Measurements from ENCODE around the gene ZNF296.

Gene ZNF296

GRCh38 chr19:45070214-45070613, 6.1 kb downstream of the ZNF296 start:
- no peak for TF ChIP-seq CTCF (IDR thresholded peaks at IDR 0.05; ENCODE audit: low read depth, low read length)
- no peak for DNase-seq (ENCODE audit: low read depth in 2 of 2)

GRCh38 chr19:45069056-45069455, 7.2 kb downstream of the ZNF296 start:
- peak in 1 of 2 donors; percentile 24 for DNase-seq (ENCODE audit: low read depth in 2 of 2)
- TF ChIP-seq CTCF (IDR thresholded peaks at IDR 0.05; ENCODE audit: low read depth, low read length) = no peak
- no peak overlapping the region for H3K4me3 ChIP-seq (replicated peaks in 1 of 2; ENCODE audit: low read depth in 2 of 2, low read length in 2 of 2)

More at GRCh38 chr19:45070214-45070613, 6.1 kb downstream of the ZNF296 start:
- H3K4me3 ChIP-seq (replicated peaks in 1 of 2; ENCODE audit: low read depth in 2 of 2, low read length in 2 of 2) = no peak overlapping the region

- no peak for DNase-seq (ENCODE audit: low read depth in 2 of 2)
- TF ChIP-seq CTCF (IDR thresholded peaks at IDR 0.05; ENCODE audit: low read depth, low read length) = no peak
- no peak overlapping the region for H3K4me3 ChIP-seq (replicated peaks in 1 of 2; ENCODE audit: low read depth in 2 of 2, low read length in 2 of 2)
Measured at GRCh38 chr19:45068041-45068440, 8.2 kb downstream of the ZNF296 start.

- DNase-seq (ENCODE audit: low read depth in 2 of 2) = no peak
- TF ChIP-seq CTCF (IDR thresholded peaks at IDR 0.05; ENCODE audit: low read depth, low read length) = no peak
- no peak overlapping the region for H3K4me3 ChIP-seq (replicated peaks in 1 of 2; ENCODE audit: low read depth in 2 of 2, low read length in 2 of 2)
Measured at GRCh38 chr19:45066921-45067661, 9.2 kb downstream of the ZNF296 start.

- TF ChIP-seq CTCF (IDR thresholded peaks at IDR 0.05; ENCODE audit: low read depth, low read length) = no peak
- H3K4me3 ChIP-seq (replicated peaks in 1 of 2; ENCODE audit: low read depth in 2 of 2, low read length in 2 of 2) = no peak overlapping the region
Measured at GRCh38 chr19:45063851-45064801, 12.2 kb downstream of the ZNF296 start.

GRCh38 chr19:45061965-45062364, 14.3 kb downstream of the ZNF296 start:
- TF ChIP-seq CTCF (IDR thresholded peaks at IDR 0.05; ENCODE audit: low read depth, low read length) = no peak
- DNase-seq (ENCODE audit: low read depth in 2 of 2) = no peak
- no peak overlapping the region for H3K4me3 ChIP-seq (replicated peaks in 1 of 2; ENCODE audit: low read depth in 2 of 2, low read length in 2 of 2)

More at GRCh38 chr19:45063851-45064801, 12.2 kb downstream of the ZNF296 start:
- no peak for DNase-seq (ENCODE audit: low read depth in 2 of 2)

Measured in cardiac fibroblast (primary cell).